Hepatocyte (in vitro differentiated cells): ENCODE data around the gene BRD3. TPM values are rescaled to one million over a fixed set of nuclear protein-coding genes. Genes with fewer than 3 reads are reported as not detected.

Experiments
- DNase-seq: peaks from one replicate; pipeline ENCODE4 v3.0.0-alpha.2; 2016; ENCODE audit warnings: low spot score
- H2AFZ ChIP-seq: fragments of 200-600 bp; sonication (generic); 2 replicates; pipeline ENCODE4 v1.6.0; 2016; ENCODE audit warnings: antibody characterized with exemption, mild to moderate bottlenecking
- H3K27ac ChIP-seq: fragments of 200-600 bp; sonication (generic); 2 replicates; pipeline ENCODE4 v1.5.1; 2016; ENCODE audit warnings: mild to moderate bottlenecking
- H3K27me3 ChIP-seq: fragments of 200-600 bp; sonication (generic); 2 replicates; pipeline ENCODE4 v1.6.1; 2016
- H3K36me3 ChIP-seq: fragments of 200-600 bp; sonication (generic); replicated peaks from 2 replicates; pipeline ENCODE4 v1.5.1; 2016; ENCODE audit warnings: low read depth; ENCODE audit not compliant: insufficient read depth
- H3K4me1 ChIP-seq: fragments of 200-600 bp; sonication (generic); 2 replicates; pipeline ENCODE4 v1.5.1; 2016; ENCODE audit warnings: mild to moderate bottlenecking, moderate library complexity; ENCODE audit not compliant: insufficient read depth
- H3K4me2 ChIP-seq: fragments of 200-600 bp; sonication (generic); 2 replicates; pipeline ENCODE4 v1.6.0; 2016
- H3K4me3 ChIP-seq: fragments of 200-600 bp; sonication (generic); 2 replicates; pipeline ENCODE4 v1.5.1; 2016; ENCODE audit warnings: mild to moderate bottlenecking
- H3K79me2 ChIP-seq: fragments of 200-600 bp; sonication (generic); 2 replicates; pipeline ENCODE4 v1.6.0; 2017; ENCODE audit warnings: mild to moderate bottlenecking
- H3K9me2 ChIP-seq: fragments of 200-600 bp; sonication (generic); replicated peaks from 2 replicates; pipeline ENCODE4 v1.6.0; 2017; ENCODE audit warnings: mild to moderate bottlenecking; ENCODE audit not compliant: insufficient read depth
- H3K9me3 ChIP-seq: fragments of 200-600 bp; sonication (generic); 2 replicates; pipeline ENCODE4 v1.5.1; 2016; ENCODE audit warnings: low read depth, mild to moderate bottlenecking
- H4K20me1 ChIP-seq: fragments of 200-600 bp; sonication (generic); 2 replicates; pipeline ENCODE4 v1.6.0; 2016; ENCODE audit warnings: mild to moderate bottlenecking; ENCODE audit not compliant: insufficient read depth, poor library complexity, severe bottlenecking
- CTCF ChIP-seq: fragments of 200-600 bp; sonication (generic); IDR thresholded peaks from 2 replicates; pipeline ENCODE4 v1.5.1; 2016; ENCODE audit warnings: antibody characterized with exemption, mild to moderate bottlenecking; ENCODE audit not compliant: poor library complexity
- EZH2 ChIP-seq: fragments of 200-600 bp; sonication (generic); IDR thresholded peaks from 2 replicates; pipeline ENCODE4 v1.6.1; 2016; ENCODE audit warnings: antibody characterized with exemption, mild to moderate bottlenecking, borderline replicate concordance
- EZH2phosphoT487 ChIP-seq: fragments of 200-600 bp; sonication (generic); IDR thresholded peaks from one replicate; pipeline ENCODE4 v1.6.1; 2018; ENCODE audit warnings: antibody characterized with exemption, mild to moderate bottlenecking, low read depth, moderate library complexity; ENCODE audit not compliant: unreplicated experiment, severe bottlenecking
- WGBS: methylation state at CpG from one replicate; pipeline ENCODE4 v1.1.6; 2016; ENCODE audit warnings: low lambda C conversion rate; ENCODE audit errors: missing lambda C conversion rate; 5-methylcytosine and 5-hydroxymethylcytosine counted together
- polyA plus RNA-seq: library from polyadenylated mRNA; unstranded; fragments of >200 nt; fragmentation: Nextera tagmentation; extraction: Ambion mirVana; gene quantifications from 2 replicates; pipeline ENCODE4 v1.2.1, GENCODE V29; 2016
- total RNA-seq: library from RNA; depleted of rRNA; stranded (reverse); fragments of >200 nt; gene quantifications from 2 replicates; pipeline ENCODE4 v1.2.3, GENCODE V29; 2014

The BRD3 gene
- total and polyA plus RNA-seq, 2 experiments from 2014 or later = 9.0 to 29.6 TPM

- H3K27me3 ChIP-seq = no peaks in the 10 kb centered on the region
- 90% methylated on average over 4 of the region's 4 CpGs for WGBS
- peaks cover 46% of the 10 kb centered on the region for H3K4me1 ChIP-seq
- no peak for TF ChIP-seq EZH2phosphoT487
- TF ChIP-seq EZH2 = no peak
- no peak for TF ChIP-seq CTCF
- H2AFZ ChIP-seq = no peak overlapping the region
- DNase-seq = no peak
- H3K27ac ChIP-seq = no peak overlapping the region
- no peaks in the 10 kb centered on the region for H3K36me3 ChIP-seq
- peaks cover 100% of the 10 kb centered on the region for H3K79me2 ChIP-seq
- H3K4me3 ChIP-seq = no peak overlapping the region
- H4K20me1 ChIP-seq = peaks cover 98% of the 10 kb centered on the region
- H3K4me2 ChIP-seq = no peak overlapping the region
- no peaks in the 10 kb centered on the region for H3K9me2 ChIP-seq
- H3K9me3 ChIP-seq = no peaks in the 10 kb centered on the region
These were observed 6.7 kb downstream of the BRD3 start for GRCh38 chr9:134061019-134061687.

- no peak overlapping the region for H3K4me3 ChIP-seq
- H3K9me3 ChIP-seq = no peaks in the 10 kb centered on the region
- no peak overlapping the region for H3K4me2 ChIP-seq
- 83% methylated on average over 4 of the region's 4 CpGs for WGBS
- H4K20me1 ChIP-seq = peaks cover 98% of the 10 kb centered on the region
- no peaks in the 10 kb centered on the region for H3K27me3 ChIP-seq
- H3K27ac ChIP-seq = no peak overlapping the region
- DNase-seq = no peak
- no peak overlapping the region for H2AFZ ChIP-seq
- peaks cover 51% of the 10 kb centered on the region for H3K4me1 ChIP-seq
- H3K36me3 ChIP-seq = no peaks in the 10 kb centered on the region
- no peak for TF ChIP-seq CTCF
- TF ChIP-seq EZH2 = no peak
- TF ChIP-seq EZH2phosphoT487 = no peak
- no peaks in the 10 kb centered on the region for H3K9me2 ChIP-seq
- peaks cover 100% of the 10 kb centered on the region for H3K79me2 ChIP-seq
These were observed 7.3 kb downstream of the BRD3 start for GRCh38 chr9:134060546-134060945.

- Histone ChIP-seq H3K36me3 (no peaks in the 10 kb centered on the region), H2AFZ (no peak overlapping the region), H4K20me1 (peaks cover 99% of the 10 kb centered on the region), H3K27ac (no peak overlapping the region), H3K4me2 (no peak overlapping the region), H3K79me2 (peaks cover 100% of the 10 kb centered on the region), H3K9me2 (no peaks in the 10 kb centered on the region), H3K9me3 (no peaks in the 10 kb centered on the region), H3K27me3 (no peaks in the 10 kb centered on the region), H3K4me3 (no peak overlapping the region), H3K4me1 (peaks cover 52% of the 10 kb centered on the region)
- DNase-seq = no peak
- 93% methylated on average over 17 of the region's 17 CpGs for WGBS
- TF ChIP-seq EZH2 (no peak), CTCF (no peak), EZH2phosphoT487 (no peak)
These were observed 8.0 kb downstream of the BRD3 start for GRCh38 chr9:134059661-134060395.
